GM18909 (cell line): ENCODE results near the gene D2HGDH.
"Not testable (repeated sequence)": the region's sequence is repeated elsewhere in the genome, so short reads cannot be mapped to it uniquely, and the experiment has no call there.

Experiments used
- ATAC-seq: cut with Tn5 transposase; IDR thresholded peaks from one replicate; pipeline ENCODE4 v1.9.1; 2021; ENCODE audit warnings: mild to moderate bottlenecking; ENCODE audit not compliant: unreplicated experiment, poor library complexity

D2HGDH gene

GRCh38 chr2:241815477-241816430, 81.3 kb downstream of the D2HGDH start:
- no peak for ATAC-seq

DNA sequence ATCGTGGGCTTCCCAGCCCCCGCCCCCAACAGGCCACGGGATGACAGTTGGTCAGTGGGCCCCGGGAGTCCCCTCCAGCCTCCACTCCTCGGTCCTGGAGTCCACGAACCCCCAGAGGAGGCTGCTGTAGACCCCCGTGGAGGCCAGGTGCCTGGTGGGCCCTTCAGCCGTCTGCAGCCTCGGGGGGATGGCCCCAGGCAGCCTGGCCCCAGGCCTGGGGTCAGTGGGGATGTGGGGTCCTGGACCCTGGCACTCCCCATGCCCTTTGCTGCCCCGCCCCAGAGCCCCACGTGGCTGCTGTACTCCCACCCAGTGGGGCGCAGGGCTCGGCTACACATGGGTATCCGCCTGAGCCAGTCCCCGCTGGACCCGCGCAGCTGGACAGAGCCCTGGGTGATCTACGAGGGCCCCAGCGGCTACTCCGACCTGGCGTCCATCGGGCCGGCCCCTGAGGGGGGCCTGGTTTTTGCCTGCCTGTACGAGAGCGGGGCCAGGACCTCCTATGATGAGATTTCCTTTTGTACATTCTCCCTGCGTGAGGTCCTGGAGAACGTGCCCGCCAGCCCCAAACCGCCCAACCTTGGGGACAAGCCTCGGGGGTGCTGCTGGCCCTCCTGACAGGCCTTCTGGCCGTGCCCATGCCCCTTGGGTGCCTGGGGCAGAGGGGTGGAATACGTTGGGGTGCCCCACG, 82.1 kb downstream of the D2HGDH start:
- ATAC-seq: no peak

DNA sequence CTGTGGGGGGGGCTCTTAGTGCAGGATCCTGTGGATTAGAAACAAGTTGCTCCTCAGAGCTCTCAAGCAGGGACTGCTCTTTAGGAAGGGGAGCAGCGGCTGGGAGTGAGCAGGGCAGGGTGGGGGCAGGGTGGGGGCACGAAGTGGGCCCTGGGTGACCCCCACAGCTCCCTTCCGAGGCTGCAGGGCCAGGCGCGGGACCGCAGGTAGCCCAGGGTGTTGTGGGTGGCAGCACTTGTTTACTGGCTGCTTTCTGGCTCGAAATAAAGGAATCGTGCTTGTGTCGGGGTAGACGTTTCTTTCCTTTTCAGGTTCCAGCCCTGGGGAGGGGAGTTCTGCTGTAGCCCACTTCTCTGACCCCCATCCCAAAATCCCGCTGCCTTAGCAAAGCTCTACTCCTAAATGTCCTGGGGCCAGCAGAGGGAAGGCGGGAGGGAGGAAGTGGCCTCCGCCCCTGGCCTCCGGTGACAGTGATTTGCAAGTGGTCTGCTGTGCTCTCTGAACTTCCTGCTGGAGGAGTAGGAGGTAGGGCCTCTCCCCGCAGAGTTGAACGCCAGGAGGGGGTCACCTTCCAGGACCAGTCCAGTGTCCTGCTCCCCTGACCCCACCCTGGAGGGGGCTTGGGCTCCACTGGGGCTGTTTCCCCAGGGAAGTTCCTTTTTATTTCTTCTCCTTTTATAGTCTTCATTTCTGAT, 82.8 kb downstream of the D2HGDH start:
- ATAC-seq: no peak

DNA sequence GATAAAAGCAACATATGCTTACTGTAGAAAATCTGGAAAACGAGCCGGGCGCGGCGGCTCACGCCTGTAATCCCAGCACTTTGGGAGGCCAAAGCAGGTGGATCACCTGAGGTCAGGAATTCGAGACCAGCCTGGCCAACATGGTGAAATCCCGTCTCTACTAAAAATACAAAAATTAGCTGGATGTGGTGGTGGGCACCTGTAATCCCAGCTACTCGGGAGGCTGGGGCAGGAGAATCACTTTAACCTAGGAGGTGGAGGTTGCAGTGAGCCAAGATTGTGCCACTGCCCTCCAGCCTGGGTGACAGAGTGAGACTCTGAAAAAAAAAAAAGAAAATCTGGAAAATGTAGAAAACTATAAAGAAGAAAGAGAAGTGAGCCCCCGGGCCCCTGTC, 83.4 kb downstream of the D2HGDH start:
- ATAC-seq: not testable (repeated sequence)
